Skeletal muscle tissue (tissue), 4 donors: ENCODE results near the gene SNRNP25. TPM values are rescaled to one million over a fixed set of nuclear protein-coding genes. Genes with fewer than 3 reads are reported as not detected.

Source experiments
- H3K27ac ChIP-seq: one replicate; pipeline ENCODE4 v1.7.0; 2013; ENCODE audit warnings: mild to moderate bottlenecking, low read depth, low read length, inconsistent platforms
- H3K27me3 ChIP-seq, 3 donors: one replicate each; pipeline ENCODE4 v1.7.0; 2013; ENCODE audit warnings: low read length in 3 of 3; ENCODE audit not compliant: control insufficient read depth in 3 of 3, insufficient read depth in 3 of 3
- H3K36me3 ChIP-seq, 3 donors: one replicate each; pipeline ENCODE4 v1.7.0; 2013; ENCODE audit warnings: low read length in 3 of 3; ENCODE audit not compliant: control insufficient read depth in 3 of 3, insufficient read depth in 3 of 3
- H3K4me1 ChIP-seq, 3 donors: one replicate each; pipeline ENCODE4 v1.7.0; 2013; ENCODE audit warnings: low read length in 3 of 3, mild to moderate bottlenecking in 3 of 3; ENCODE audit not compliant: control insufficient read depth in 3 of 3, insufficient read depth in 3 of 3
- H3K4me3 ChIP-seq, 3 donors: one replicate each; pipeline ENCODE4 v1.7.0; 2013; ENCODE audit warnings: low read length in 3 of 3
- H3K9ac ChIP-seq, 3 donors: one replicate each; pipeline ENCODE4 v1.7.0; 2013; ENCODE audit warnings: low read length in 3 of 3, mild to moderate bottlenecking in 3 of 3, moderate library complexity in 2 of 3, low read depth in 1 of 3
- H3K9me3 ChIP-seq, 3 donors: one replicate each; pipeline ENCODE4 v1.7.0; 2013; ENCODE audit warnings: low read length in 3 of 3; ENCODE audit not compliant: control insufficient read depth in 3 of 3
- total RNA-seq: library from RNA; depleted of rRNA; stranded (reverse); fragments of >200 nt; gene quantifications from one replicate; pipeline ENCODE4 v1.2.3, GENCODE V29; 2014
- donor health status: Osteomylitis.

Gene SNRNP25
- total RNA-seq, 1 donor from 2014 or later, result 16.2 TPM

DNA sequence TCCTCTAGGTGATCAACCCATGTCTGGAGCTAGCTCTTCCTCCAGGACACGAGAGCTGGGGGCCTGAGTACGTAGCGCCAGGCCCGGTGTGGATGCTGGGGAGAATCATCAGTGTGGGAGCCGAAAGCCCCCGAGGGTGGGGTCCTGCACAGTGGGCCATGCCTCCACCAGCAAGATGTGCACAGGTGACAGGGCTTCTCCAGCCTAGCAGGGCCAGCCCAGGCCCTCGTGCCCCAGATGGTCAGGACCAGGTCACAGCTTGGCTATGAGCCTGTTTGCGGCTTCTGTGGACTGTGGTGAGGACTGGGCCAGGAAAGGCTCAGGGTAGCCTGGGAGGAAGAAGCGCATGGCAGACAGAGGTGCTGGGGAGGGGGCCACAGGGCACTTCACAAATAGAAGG lies 32.2 kb downstream of the SNRNP25 start:
- peaks cover 51 to 61% (median 59%) of the 10 kb centered on the region in 3 donors for H3K36me3 ChIP-seq
- no peaks in the 10 kb centered on the region for H3K9me3 ChIP-seq
- peak overlapping the region in 2 of 3 donors; percentile 20 to 71 for H3K9ac ChIP-seq
- peaks cover 18 to 27% (median 25%) of the 10 kb centered on the region in 3 donors for H3K4me1 ChIP-seq
- no peaks in the 10 kb centered on the region for H3K27me3 ChIP-seq
- H3K4me3 ChIP-seq, result no peak overlapping the region
- no peak overlapping the region for H3K27ac ChIP-seq

DNA sequence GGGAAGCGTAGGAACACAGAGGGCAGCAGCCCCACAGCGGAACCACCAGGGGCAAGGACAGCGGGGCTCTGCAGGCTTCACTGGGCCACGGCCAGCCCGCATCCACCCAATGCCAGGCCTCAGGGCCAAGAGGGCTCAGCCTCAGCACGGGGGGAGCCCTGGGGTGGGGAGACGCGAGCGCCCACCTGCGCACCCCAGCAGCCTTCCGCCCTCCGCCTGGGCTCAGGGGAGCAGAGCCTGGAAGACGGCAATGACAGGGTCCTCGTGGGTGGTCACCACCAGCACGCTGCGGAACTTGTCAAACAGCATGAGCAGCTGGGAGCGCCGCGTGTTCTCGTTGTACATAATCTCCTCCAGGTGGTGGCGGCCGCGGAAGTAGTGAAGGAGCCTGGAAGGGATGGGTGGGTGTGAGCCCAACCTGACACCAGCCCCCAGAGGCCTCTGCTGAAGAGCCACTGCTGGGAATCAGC lies 32.9 kb downstream of the SNRNP25 start:
- no peaks in the 10 kb centered on the region for H3K27me3 ChIP-seq
- peaks cover 51 to 60% (median 56%) of the 10 kb centered on the region in 3 donors for H3K36me3 ChIP-seq
- no peak overlapping the region for H3K4me3 ChIP-seq
- no peak overlapping the region for H3K27ac ChIP-seq
- H3K4me1 ChIP-seq, result peaks cover 22 to 30% (median 29%) of the 10 kb centered on the region in 3 donors
- no peak overlapping the region for H3K9ac ChIP-seq
- no peaks in the 10 kb centered on the region for H3K9me3 ChIP-seq

DNA sequence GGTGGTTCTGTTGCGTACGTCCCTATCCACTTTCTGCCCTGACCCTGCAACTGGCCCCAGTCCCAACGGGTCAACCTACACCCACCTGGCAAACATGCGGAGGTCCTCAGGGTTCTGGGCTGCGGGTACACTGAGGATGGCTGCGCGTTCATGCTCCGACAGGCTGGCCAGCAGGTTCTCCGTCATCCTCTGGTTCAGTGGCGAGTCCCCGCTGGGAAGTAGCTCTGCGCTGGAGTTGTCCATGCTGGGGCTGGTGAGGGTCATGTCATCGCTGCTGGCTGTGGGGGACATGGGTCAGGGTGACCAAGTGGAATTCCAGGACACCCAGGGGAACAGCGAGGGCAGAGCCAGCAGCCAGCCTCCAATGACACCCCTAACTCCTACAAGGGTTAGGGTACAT lies 35.0 kb downstream of the SNRNP25 start:
- H3K4me1 ChIP-seq, result peaks cover 27 to 46% (median 42%) of the 10 kb centered on the region in 3 donors
- no peak overlapping the region for H3K4me3 ChIP-seq
- H3K36me3 ChIP-seq, result peaks cover 51 to 56% (median 54%) of the 10 kb centered on the region in 3 donors
- H3K27ac ChIP-seq, result no peak overlapping the region
- no peak overlapping the region for H3K9ac ChIP-seq
- H3K9me3 ChIP-seq, result no peaks in the 10 kb centered on the region
- no peaks in the 10 kb centered on the region for H3K27me3 ChIP-seq

DNA sequence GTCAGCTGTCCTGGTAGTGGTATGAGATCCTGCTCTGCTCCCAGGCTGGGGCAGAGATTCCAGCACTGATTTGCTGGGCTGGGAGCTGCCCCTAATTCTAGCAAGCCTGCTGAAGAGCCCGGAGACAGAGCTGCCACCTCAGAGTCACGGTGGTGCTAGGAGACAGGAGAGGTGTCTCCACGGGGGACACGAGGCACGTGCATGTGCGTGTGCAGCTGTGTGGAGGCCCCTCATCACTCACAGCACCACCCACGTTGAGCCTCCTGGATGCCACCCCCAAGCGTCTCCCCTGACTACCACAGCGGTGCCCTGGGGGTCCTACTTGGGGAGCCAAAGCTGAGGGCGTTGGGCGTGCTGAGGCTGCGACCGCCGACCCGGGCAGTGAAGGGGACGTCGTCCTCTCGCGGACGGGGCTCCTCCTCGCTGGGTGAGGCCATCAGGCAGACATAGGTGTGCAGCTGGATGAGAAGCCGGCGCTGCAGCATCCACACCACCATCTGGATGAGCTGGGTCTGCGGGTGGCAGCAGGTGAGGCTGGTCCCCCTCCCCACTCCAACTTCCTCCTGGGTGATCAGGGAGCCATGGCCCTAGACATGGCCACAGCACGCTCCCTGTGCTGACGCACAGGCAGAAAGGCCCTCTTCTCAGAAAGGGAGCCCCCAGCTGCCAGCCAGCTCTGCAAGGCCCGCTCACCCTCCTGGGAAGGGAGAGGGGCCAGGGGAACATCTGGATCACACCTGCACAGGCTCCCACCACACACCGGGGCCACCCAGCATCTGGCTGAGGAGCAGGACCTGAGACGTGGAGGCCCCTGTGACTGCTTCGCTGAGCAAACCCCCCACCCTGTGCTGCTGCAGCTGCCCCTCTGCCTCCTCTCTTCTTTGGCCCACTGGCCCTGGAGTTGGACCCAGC lies 36.0 kb downstream of the SNRNP25 start:
- Histone ChIP-seq H3K9me3 (no peaks in the 10 kb centered on the region), H3K27me3 (no peaks in the 10 kb centered on the region), H3K27ac (no peak overlapping the region), H3K4me3 (no peak overlapping the region), H3K9ac (no peak overlapping the region), H3K36me3 (peaks cover 46 to 54% (median 47%) of the 10 kb centered on the region in 3 donors), H3K4me1 (peaks cover 17 to 40% (median 32%) of the 10 kb centered on the region in 3 donors)

DNA sequence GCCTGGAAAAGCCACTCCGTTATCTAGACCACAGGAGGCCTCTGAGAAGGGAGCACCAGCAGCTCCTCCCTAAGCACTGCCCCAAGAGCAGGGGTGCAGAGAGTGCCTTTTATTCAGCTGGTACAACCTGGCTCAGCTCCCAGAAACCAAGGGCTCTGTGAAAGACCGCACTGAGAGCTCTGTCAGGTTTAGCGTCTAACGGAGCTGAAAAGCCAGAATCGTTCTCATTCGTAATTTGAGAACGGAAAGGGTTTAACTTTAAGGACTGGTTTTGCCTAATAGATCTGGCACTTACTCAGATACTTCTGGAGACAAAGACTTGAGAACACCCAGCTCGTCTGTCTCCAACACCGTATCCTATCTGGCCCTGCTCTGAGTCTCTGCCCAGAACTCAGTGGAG lies 37.9 kb downstream of the SNRNP25 start:
- Histone ChIP-seq H3K4me3 (no peak overlapping the region), H3K27ac (no peak overlapping the region), H3K27me3 (no peaks in the 10 kb centered on the region), H3K4me1 (peaks cover 9 to 27% (median 18%) of the 10 kb centered on the region in 3 donors), H3K9ac (peak overlapping the region in 2 of 3 donors; percentile 10 to 64), H3K36me3 (peaks cover 35 to 39% (median 36%) of the 10 kb centered on the region in 3 donors), H3K9me3 (no peaks in the 10 kb centered on the region)

DNA sequence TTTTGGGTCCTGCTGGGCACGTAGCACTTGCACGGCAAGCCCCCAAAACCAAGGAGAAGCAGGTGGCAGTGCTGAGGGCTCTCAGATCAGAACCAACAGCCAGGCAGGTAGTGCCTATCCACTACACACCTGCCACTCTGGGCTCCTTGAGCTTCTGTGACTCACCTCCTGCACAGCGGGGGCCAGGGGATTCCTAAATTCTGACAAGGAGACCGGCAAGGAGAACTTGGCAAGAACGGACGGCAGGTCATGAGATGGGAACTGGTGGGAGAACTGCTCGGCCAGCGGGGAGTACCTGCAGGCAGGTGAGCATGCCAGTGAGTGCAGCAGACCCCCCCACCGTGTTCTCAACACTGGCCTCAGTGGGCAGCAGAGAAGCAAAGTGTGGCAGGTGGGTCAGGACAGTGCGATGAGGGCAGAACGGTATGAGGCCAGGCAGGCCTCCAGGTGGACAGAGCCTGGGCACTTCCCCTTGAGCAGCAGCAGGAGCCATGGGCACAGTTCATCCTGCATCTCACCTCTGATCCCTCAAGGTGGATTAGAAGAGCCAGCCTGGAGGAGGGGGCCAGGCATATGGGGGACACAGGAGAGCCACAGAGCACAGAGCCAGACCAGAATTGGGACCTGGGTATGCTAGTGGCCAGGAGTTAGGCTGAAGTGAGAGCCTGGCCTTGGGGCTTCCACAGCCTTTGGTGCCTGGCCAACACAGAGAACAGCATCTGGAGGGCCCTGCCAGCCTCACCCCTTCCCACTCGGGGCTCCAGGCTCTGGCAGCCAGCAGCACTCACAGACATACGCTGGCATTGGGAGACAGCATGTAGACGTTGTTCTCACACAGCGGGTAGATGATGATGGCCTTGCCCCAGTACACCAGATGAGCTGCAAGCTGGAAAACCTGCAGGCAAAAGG lies 39.1 kb downstream of the SNRNP25 start:
- no peaks in the 10 kb centered on the region for H3K9me3 ChIP-seq
- H3K27me3 ChIP-seq, result no peaks in the 10 kb centered on the region
- H3K36me3 ChIP-seq, result peaks cover 30 to 35% (median 33%) of the 10 kb centered on the region in 3 donors
- H3K27ac ChIP-seq, result no peak overlapping the region
- H3K4me3 ChIP-seq, result no peak overlapping the region
- peaks cover 18 to 36% (median 26%) of the 10 kb centered on the region in 3 donors for H3K4me1 ChIP-seq
- H3K9ac ChIP-seq, result peak overlapping the region in 1 of 3 donors; percentile 64

DNA sequence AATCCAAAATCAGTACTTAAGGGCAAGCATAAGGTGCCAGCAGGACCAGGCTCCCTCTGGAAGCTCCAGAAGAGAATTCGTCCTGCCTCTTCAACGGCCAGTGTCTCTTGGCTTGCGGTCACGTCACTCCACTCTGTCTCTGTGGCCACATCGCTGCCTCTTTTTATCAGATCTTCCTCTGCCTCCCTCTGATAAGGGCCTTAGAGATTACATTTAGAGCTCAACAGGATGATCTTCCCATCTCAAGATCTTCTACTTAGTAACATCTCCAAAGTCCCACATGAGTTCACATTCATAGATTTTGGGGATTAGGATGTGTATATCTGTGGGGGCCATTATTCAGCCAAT lies 41.3 kb downstream of the SNRNP25 start:
- H3K4me1 ChIP-seq, result peaks cover 26 to 44% (median 38%) of the 10 kb centered on the region in 3 donors
- H3K27ac ChIP-seq, result no peak overlapping the region
- no peaks in the 10 kb centered on the region for H3K9me3 ChIP-seq
- H3K9ac ChIP-seq, result no peak overlapping the region
- H3K36me3 ChIP-seq, result peaks cover 18 to 24% (median 19%) of the 10 kb centered on the region in 3 donors
- no peak overlapping the region for H3K4me3 ChIP-seq
- no peaks in the 10 kb centered on the region for H3K27me3 ChIP-seq

DNA sequence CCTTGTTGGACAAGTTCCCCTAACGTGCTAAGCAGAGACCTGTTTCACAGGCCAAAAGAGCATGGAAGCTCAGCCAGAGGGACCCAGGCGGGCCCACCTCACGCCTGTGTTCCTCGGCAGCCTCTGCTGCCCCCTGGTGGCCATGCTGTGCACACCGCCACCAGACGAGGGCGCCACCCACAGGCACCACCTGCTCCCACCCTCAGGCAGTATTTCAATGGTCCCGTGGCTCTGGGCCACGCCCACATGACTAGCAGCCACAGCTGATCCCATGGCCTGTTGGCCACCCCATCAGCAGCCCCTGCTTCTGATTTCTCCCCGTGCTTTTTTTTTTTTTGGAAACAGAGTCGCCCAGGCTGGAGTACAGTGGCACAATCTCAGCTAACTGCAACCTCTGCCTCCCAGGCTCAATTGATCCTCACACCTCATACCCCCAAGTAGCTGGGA lies 43.3 kb downstream of the SNRNP25 start:
- H3K27ac ChIP-seq, result no peak overlapping the region
- no peak overlapping the region for H3K4me3 ChIP-seq
- no peaks in the 10 kb centered on the region for H3K27me3 ChIP-seq
- peaks cover 28 to 49% (median 41%) of the 10 kb centered on the region in 3 donors for H3K4me1 ChIP-seq
- peaks cover 16 to 19% (median 17%) of the 10 kb centered on the region in 3 donors for H3K36me3 ChIP-seq
- no peaks in the 10 kb centered on the region for H3K9me3 ChIP-seq
- no peak overlapping the region for H3K9ac ChIP-seq

DNA sequence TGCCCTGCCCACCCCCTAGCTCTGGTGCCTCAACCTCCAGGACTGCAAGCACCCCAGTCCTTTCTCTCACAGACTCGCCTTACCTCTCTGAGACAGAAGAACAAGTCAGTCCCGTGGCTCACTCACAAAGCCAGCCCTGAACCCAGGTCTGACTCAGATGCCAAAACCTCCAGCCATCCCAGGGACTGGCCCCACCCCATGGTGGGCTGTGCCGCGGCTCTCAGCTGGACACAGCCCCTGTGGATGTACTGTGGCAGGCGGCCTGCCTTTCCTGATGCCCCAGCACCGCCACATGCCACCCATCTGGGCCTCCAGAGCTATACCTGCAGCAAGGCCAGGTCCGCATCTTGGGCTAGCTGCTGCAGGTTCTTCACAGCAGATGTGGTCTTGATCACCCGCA lies 44.2 kb downstream of the SNRNP25 start:
- peaks cover 36 to 49% (median 41%) of the 10 kb centered on the region in 3 donors for H3K4me1 ChIP-seq
- H3K36me3 ChIP-seq, result peaks cover 14 to 17% (median 16%) of the 10 kb centered on the region in 3 donors
- H3K27me3 ChIP-seq, result no peaks in the 10 kb centered on the region
- no peak overlapping the region for H3K9ac ChIP-seq
- no peak overlapping the region for H3K4me3 ChIP-seq
- H3K27ac ChIP-seq, result no peak overlapping the region
- H3K9me3 ChIP-seq, result no peaks in the 10 kb centered on the region
